ENCODE results near the gene EPHB2.

GRCh38 chr1:22962558-22962957, 251.9 kb downstream of the EPHB2 start:
- TF ChIP-seq EP300 (IDR thresholded peaks at IDR 0.05) (no peak), POLR2A (IDR thresholded peaks at IDR 0.05; ENCODE audit: low read length) (no peak)
